PC-3 (cell line): ENCODE results near the gene TRPM2. TPM values are rescaled to one million over a fixed set of nuclear protein-coding genes. Genes with fewer than 3 reads are reported as not detected.
A peak's percentile ranks its signal among the peaks of the same experiment; 100 is the strongest.

Source experiments
- ATAC-seq: fragments of 200-7000 bp; cut with Tn5 transposase; 2 replicates; pipeline ENCODE4 v1.9.1; 2020; ENCODE audit warnings: mild to moderate bottlenecking, moderate library complexity
- BruUV-seq: library from RNA; stranded (reverse); fragments of 400-500 nt; replicated peaks from 2 replicates; lab custom pipeline; 2021; lab: Mats Ljungman, UMichigan
- CTCF ChIA-PET: fragments of 300-600 bp; sonication (Branson Sonifier 250); formaldehyde crosslinking; loops from one replicate; lab custom pipeline; 2022; ENCODE audit warnings: antibody characterized with exemption; lab: Charles Lee
- POLR2A ChIA-PET: fragments of 300-600 bp; sonication (Branson Sonifier 250); formaldehyde crosslinking; loops from one replicate; lab custom pipeline; 2022; ENCODE audit warnings: antibody characterized with exemption; ENCODE audit not compliant: unreplicated experiment; lab: Charles Lee
- DNase-seq: peaks from one replicate; pipeline ENCODE4 v3.0.0-alpha.2; 2015
- H2AFZ ChIP-seq: fragments of 300-600 bp; sonication (generic); 2 replicates; pipeline ENCODE4 v1.6.0; 2016; ENCODE audit warnings: antibody characterized with exemption, low read length
- H3F3A ChIP-seq: fragments of 300-600 bp; sonication (generic); one replicate; pipeline ENCODE4 v1.6.0; 2017; ENCODE audit warnings: antibody characterized with exemption, low read length, control low read depth, mild to moderate bottlenecking; ENCODE audit not compliant: unreplicated experiment
- H3K27ac ChIP-seq: fragments of 300-600 bp; sonication (generic); 2 replicates; pipeline ENCODE4 v1.5.1; 2016; ENCODE audit warnings: mild to moderate bottlenecking, low read length
- H3K27me3 ChIP-seq: fragments of 300-600 bp; sonication (generic); 2 replicates; pipeline ENCODE4 v1.6.1; 2016; ENCODE audit warnings: low read length, mixed read lengths
- H3K36me3 ChIP-seq: fragments of 300-600 bp; sonication (generic); 2 replicates; pipeline ENCODE4 v1.6.1; 2016; ENCODE audit warnings: low read depth, mixed run types, low read length, mixed read lengths
- H3K4me1 ChIP-seq: fragments of 300-600 bp; sonication (generic); 2 replicates; pipeline ENCODE4 v1.5.1; 2016; ENCODE audit warnings: low read length; ENCODE audit not compliant: insufficient read depth
- H3K4me2 ChIP-seq: fragments of 300-600 bp; sonication (generic); 2 replicates; pipeline ENCODE4 v1.6.0; 2016; ENCODE audit warnings: low read length
- H3K4me3 ChIP-seq: fragments of 300-600 bp; sonication (generic); 2 replicates; pipeline ENCODE4 v1.5.1; 2016; ENCODE audit warnings: mild to moderate bottlenecking, low read length, mixed read lengths
- H3K79me2 ChIP-seq: fragments of 300-600 bp; sonication (generic); 2 replicates; pipeline ENCODE4 v1.6.1; 2017; ENCODE audit warnings: low read length, mixed read lengths
- H3K9ac ChIP-seq: fragments of 300-600 bp; sonication (generic); 2 replicates; pipeline ENCODE4 v1.6.0; 2016; ENCODE audit warnings: mild to moderate bottlenecking, low read length
- H3K9me2 ChIP-seq: fragments of 300-600 bp; sonication (generic); replicated peaks from 2 replicates; pipeline ENCODE4 v1.6.1; 2016; ENCODE audit warnings: mixed run types, low read length, mixed read lengths
- H3K9me3 ChIP-seq: fragments of 300-600 bp; sonication (generic); 2 replicates; pipeline ENCODE4 v1.6.1; 2016; ENCODE audit warnings: low read length, mixed read lengths
- H4K20me1 ChIP-seq: fragments of 300-600 bp; sonication (generic); 2 replicates; pipeline ENCODE4 v1.6.1; 2016; ENCODE audit warnings: low read length, mixed read lengths
- CTCF ChIP-seq: fragments of 300-600 bp; sonication (generic); conservative IDR thresholded peaks from 2 replicates; pipeline ENCODE4 v1.5.1; 2017; ENCODE audit warnings: antibody characterized with exemption, low read depth, mild to moderate bottlenecking, low read length
- EZH2 ChIP-seq: fragments of 300-600 bp; sonication (generic); IDR thresholded peaks from one replicate; pipeline ENCODE4 v1.6.1; 2017; ENCODE audit warnings: antibody characterized with exemption, mild to moderate bottlenecking, low read length; ENCODE audit not compliant: unreplicated experiment
- EZH2phosphoT487 ChIP-seq: fragments of 300-600 bp; sonication (generic); IDR thresholded peaks from 2 replicates; pipeline ENCODE4 v1.6.1; 2018; ENCODE audit warnings: mild to moderate bottlenecking, antibody characterized with exemption, low read length, borderline replicate concordance
- intact Hi-C: fragments of 100-400 bp; cut with micrococcal nuclease; formaldehyde crosslinking; loops from 2 replicates; pipeline ENCODE4 v1.9.0; 2023
- total RNA-seq: library from RNA; depleted of rRNA; stranded (reverse); fragments of >200 nt; gene quantifications from 2 replicates; pipeline ENCODE4 v1.2.3, GENCODE V29; 2014

Gene TRPM2
- total RNA-seq, 1 experiment from 2014 or later, result 50.0 TPM

- intact Hi-C loops, result no loop called here
- POLR2A ChIA-PET, result no interaction called here
- Histone ChIP-seq H3K79me2 (no peaks in the 10 kb centered on the region), H3K9ac (no peak overlapping the region), H3K9me3 (no peaks in the 10 kb centered on the region), H3K36me3 (no peaks in the 10 kb centered on the region), H2AFZ (no peak overlapping the region), H3K4me2 (no peak overlapping the region), H4K20me1 (no peaks in the 10 kb centered on the region), H3K4me1 (no peaks in the 10 kb centered on the region), H3K4me3 (no peak overlapping the region), H3K27me3 (peaks cover 12% of the 10 kb centered on the region; the same call in 1 of the 2 replicates), H3F3A (no peaks in the 10 kb centered on the region), H3K27ac (no peak overlapping the region), H3K9me2 (no peaks in the 10 kb centered on the region)
- TF ChIP-seq CTCF, result peak; percentile 46
- no peak for TF ChIP-seq EZH2
- BruUV-seq, result no TSS peak
- no peak for DNase-seq
- CTCF ChIA-PET, result no interaction called here
- ATAC-seq, result peak; percentile 41
Observed at GRCh38 chr21:44444286-44444931, 91.0 kb downstream of the TRPM2 start.

- Histone ChIP-seq H4K20me1 (no peaks in the 10 kb centered on the region), H3F3A (no peaks in the 10 kb centered on the region), H3K4me3 (no peak overlapping the region), H3K4me1 (no peaks in the 10 kb centered on the region), H3K36me3 (no peaks in the 10 kb centered on the region), H3K27me3 (peaks cover 14% of the 10 kb centered on the region; the same call in 1 of the 2 replicates), H3K27ac (no peak overlapping the region), H3K79me2 (no peaks in the 10 kb centered on the region), H2AFZ (no peak overlapping the region), H3K9ac (no peak overlapping the region), H3K9me3 (no peaks in the 10 kb centered on the region), H3K4me2 (no peak overlapping the region), H3K9me2 (no peaks in the 10 kb centered on the region)
- TSS peak; percentile 24 for BruUV-seq
- ChIA-PET POLR2A (no interaction called here), CTCF (no interaction called here)
- TF ChIP-seq EZH2, result no peak
- TF ChIP-seq CTCF, result no peak
- TF ChIP-seq EZH2phosphoT487, result no peak
- ATAC-seq (no peak), DNase-seq (no peak)
- intact Hi-C loops, result no loop called here
Observed at GRCh38 chr21:44445145-44445812, 91.9 kb downstream of the TRPM2 start.

- ATAC-seq (no peak), DNase-seq (no peak)
- intact Hi-C loops, result no loop called here
Observed at GRCh38 chr21:44448651-44449131, 95.3 kb downstream of the TRPM2 start.

More at GRCh38 chr21:44448651-44449131, 95.3 kb downstream of the TRPM2 start:
- Histone ChIP-seq H3K4me3 (no peak overlapping the region), H3K4me2 (no peak overlapping the region), H3K4me1 (no peaks in the 10 kb centered on the region), H3K9ac (no peak overlapping the region), H4K20me1 (no peaks in the 10 kb centered on the region), H3F3A (no peaks in the 10 kb centered on the region), H3K27me3 (peaks cover 27% of the 10 kb centered on the region; the same call in 1 of the 2 replicates), H3K9me3 (no peaks in the 10 kb centered on the region), H3K9me2 (no peaks in the 10 kb centered on the region), H3K36me3 (no peaks in the 10 kb centered on the region), H3K79me2 (no peaks in the 10 kb centered on the region), H3K27ac (no peak overlapping the region), H2AFZ (no peak overlapping the region)
- ChIA-PET CTCF (no interaction called here), POLR2A (no interaction called here)
- BruUV-seq, result no TSS peak
- TF ChIP-seq CTCF, result no peak
